Measurements from ENCODE around the gene LCP1.

LCP1 gene

GRCh38 chr13:46113596-46113995 is 68.4 kb downstream of the LCP1 start:
- no peak for DNase-seq (ENCODE audit: low read depth in 1 of 2, low spot score in 1 of 2)
- no peak for TF ChIP-seq JUND (IDR thresholded peaks at IDR 0.05; ENCODE audit: low read depth)
- in situ Hi-C loops (cut with HindIII; ENCODE audit: low pct_unique_long_range_greater_than_20kb, low sequenced_read_pairs): no loop called here

- in situ Hi-C loops (cut with HindIII; ENCODE audit: low pct_unique_long_range_greater_than_20kb, low sequenced_read_pairs): no loop called here
These were observed 70.8 kb downstream of the LCP1 start for GRCh38 chr13:46111151-46111550.

DNA sequence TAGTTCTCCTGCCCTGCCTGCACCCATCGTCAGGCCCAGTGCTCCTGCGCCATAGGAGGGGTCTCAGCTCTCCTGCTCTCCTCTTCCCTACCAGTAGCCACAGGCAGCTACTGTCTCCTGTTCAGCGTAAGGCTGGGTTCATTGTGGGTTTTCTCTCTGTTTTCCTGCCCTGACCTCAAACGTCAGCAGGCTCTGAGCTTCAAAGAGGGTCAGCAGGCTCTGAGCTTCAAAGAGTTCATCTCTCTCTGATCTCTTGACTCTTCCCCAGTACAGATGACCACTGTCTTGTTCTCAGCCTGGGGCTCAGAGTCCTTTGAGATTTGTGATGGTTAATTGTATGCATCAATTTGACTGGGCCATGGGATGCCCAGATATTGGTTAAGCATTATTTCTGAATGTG is 72.5 kb downstream of the LCP1 start:
- TF ChIP-seq JUND (IDR thresholded peaks at IDR 0.05; ENCODE audit: low read depth): no peak
- no peak for DNase-seq (ENCODE audit: low read depth in 1 of 2, low spot score in 1 of 2)
- in situ Hi-C loops (cut with HindIII; ENCODE audit: low pct_unique_long_range_greater_than_20kb, low sequenced_read_pairs): no loop called here

More at GRCh38 chr13:46111151-46111550, 70.8 kb downstream of the LCP1 start:
- TF ChIP-seq JUND (IDR thresholded peaks at IDR 0.05; ENCODE audit: low read depth): no peak
- no peak for DNase-seq (ENCODE audit: low read depth in 1 of 2, low spot score in 1 of 2)

- TF ChIP-seq JUND (IDR thresholded peaks at IDR 0.05; ENCODE audit: low read depth): no peak
- in situ Hi-C loops (cut with HindIII; ENCODE audit: low pct_unique_long_range_greater_than_20kb, low sequenced_read_pairs): no loop called here
- no peak for DNase-seq (ENCODE audit: low read depth in 1 of 2, low spot score in 1 of 2)
These were observed 75.1 kb downstream of the LCP1 start for GRCh38 chr13:46106839-46107371.

DNA sequence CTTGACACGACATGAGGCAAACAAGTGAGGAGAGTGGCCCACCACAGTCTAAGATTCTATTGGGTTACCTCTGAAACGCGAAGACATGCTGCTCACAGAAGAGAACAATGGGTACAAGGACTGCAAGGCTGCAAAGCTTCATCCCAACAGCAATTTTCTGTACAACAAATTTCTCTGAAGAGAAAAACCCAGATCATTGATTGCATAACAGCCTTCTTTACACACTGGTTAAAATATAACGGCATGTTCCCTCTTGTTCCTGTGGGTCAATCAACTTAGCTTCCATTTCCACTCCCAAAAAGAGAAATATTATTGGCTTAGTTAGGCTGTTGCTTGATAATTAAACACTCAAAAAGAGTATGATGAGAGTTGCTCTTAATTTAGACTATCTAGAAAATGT is 77.1 kb downstream of the LCP1 start, which contains the start of gene CPB2:
TSS of gene CPB2 (minus strand) at position 166 of the 400 bp plus-strand sequence. CDS start at position 142, 24 bp downstream.
- in situ Hi-C loops (cut with HindIII; ENCODE audit: low pct_unique_long_range_greater_than_20kb, low sequenced_read_pairs): no loop called here
- TF ChIP-seq JUND (IDR thresholded peaks at IDR 0.05; ENCODE audit: low read depth): no peak
- no peak for DNase-seq (ENCODE audit: low read depth in 1 of 2, low spot score in 1 of 2)

DNA sequence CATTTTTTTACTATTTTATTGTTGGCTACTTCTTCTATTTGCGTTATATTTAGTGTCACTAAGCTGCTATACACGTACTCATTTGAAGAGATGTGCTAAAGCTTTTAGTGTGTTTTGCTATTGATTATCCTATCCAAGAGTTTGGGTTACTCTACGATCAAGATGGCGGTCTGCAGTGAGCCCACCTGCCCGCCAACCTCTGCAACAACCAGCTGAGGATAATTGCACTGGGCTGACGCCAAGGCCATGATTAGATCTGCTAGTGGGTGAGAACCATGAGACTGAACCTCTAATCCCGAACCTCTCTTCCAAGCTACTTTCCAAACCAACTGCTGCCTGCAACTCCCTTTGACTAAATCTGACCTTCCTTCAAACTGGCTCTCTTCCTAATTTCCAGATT is 78.9 kb downstream of the LCP1 start:
- DNase-seq (ENCODE audit: low read depth in 1 of 2, low spot score in 1 of 2): no peak
- TF ChIP-seq JUND (IDR thresholded peaks at IDR 0.05; ENCODE audit: low read depth): no peak
- in situ Hi-C loops (cut with HindIII; ENCODE audit: low pct_unique_long_range_greater_than_20kb, low sequenced_read_pairs): no loop called here

GRCh38 chr13:46102255-46102605 is 79.7 kb downstream of the LCP1 start:
- in situ Hi-C loops (cut with HindIII; ENCODE audit: low pct_unique_long_range_greater_than_20kb, low sequenced_read_pairs): no loop called here
- no peak for DNase-seq (ENCODE audit: low read depth in 1 of 2, low spot score in 1 of 2)
- no peak for TF ChIP-seq JUND (IDR thresholded peaks at IDR 0.05; ENCODE audit: low read depth)

DNA sequence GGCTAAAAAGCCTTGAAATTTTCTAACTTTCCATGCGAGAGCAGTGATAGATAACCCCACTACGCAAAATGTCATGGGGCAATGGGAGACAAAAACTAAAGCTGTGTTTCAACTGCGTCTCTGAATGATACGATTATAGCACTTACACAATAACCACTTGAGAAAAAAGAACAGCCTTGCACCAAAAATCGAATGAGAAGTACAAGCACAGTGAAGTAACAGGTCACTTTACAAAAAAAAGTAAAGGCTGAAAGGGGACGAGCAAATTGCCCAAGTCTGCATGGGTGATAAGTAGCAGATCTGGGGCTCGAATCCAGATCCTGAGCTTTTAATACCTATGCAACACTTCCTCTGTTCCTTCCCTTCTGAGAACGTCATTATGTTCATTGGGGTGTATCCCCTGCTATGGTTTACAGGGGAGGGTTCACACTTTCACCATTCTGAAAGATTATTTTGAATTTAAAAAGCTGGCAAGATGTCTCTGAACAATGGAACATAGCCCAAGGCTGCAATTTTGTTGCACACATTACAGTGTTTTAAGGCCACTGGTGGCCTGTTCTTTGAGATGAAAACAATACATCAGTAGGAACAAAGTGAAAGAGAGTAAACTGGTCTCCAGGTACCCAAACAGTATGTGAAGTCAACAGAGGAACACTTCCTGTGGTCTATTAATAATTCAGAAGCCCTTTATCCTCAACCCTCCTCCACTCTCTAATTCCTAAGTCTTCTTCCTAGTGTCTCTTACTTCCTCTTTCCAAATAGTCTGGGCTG is 80.3 kb downstream of the LCP1 start:
- in situ Hi-C loops (cut with HindIII; ENCODE audit: low pct_unique_long_range_greater_than_20kb, low sequenced_read_pairs): no loop called here
- DNase-seq (ENCODE audit: low read depth in 1 of 2, low spot score in 1 of 2): no peak
- no peak for TF ChIP-seq JUND (IDR thresholded peaks at IDR 0.05; ENCODE audit: low read depth)

DNA sequence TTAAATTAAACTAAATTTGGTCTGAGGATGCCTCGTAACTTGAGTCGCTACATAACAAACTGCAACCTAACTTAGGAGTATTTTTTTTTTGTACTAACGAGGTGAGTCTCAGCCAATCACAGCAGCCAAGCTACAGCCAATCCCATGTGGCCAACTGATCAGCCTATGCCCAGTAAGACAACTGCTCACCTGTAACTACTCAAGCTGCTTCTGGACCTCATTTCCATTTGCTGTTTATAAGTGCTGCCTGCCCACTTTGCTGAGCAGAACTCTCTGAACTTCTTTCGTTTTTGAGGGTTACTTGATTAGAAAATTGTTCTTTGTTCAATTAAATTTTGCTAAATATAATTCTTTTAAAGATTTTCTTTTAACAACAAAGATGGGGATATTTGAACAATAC is 81.0 kb downstream of the LCP1 start:
- DNase-seq (ENCODE audit: low read depth in 1 of 2, low spot score in 1 of 2): no peak
- no peak for TF ChIP-seq JUND (IDR thresholded peaks at IDR 0.05; ENCODE audit: low read depth)
- in situ Hi-C loops (cut with HindIII; ENCODE audit: low pct_unique_long_range_greater_than_20kb, low sequenced_read_pairs): no loop called here

DNA sequence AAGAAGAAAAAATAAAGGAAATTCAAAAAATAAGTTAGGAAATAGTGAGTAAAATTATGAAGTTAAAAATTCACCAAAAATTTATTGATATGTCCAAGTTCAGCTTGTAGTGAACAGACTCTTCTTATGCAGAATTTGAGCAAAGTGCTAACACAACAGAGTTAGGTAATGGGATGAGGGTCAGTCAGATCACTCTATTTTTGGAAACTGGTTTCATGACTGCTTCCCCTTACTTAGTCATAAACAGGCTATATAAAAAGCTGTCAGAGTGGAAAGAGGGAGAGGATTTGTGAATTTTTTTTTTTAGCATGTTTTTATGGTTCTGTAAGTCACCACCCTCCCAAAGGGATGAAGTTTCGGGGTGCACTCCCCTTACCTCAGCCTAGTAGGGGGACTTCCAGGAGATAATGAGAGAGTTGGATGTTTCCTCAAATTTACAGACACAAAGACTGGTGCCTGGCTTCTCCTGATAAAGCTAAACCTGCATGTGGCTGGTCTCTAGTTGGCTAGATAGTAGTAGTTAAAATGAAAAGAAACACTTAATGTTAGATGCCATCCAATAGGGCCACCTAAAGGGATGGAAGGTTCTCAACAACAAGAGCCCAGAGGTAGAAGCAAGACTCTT is 81.7 kb downstream of the LCP1 start:
- no peak for TF ChIP-seq JUND (IDR thresholded peaks at IDR 0.05; ENCODE audit: low read depth)
- in situ Hi-C loops (cut with HindIII; ENCODE audit: low pct_unique_long_range_greater_than_20kb, low sequenced_read_pairs): no loop called here
- no peak for DNase-seq (ENCODE audit: low read depth in 1 of 2, low spot score in 1 of 2)

DNA sequence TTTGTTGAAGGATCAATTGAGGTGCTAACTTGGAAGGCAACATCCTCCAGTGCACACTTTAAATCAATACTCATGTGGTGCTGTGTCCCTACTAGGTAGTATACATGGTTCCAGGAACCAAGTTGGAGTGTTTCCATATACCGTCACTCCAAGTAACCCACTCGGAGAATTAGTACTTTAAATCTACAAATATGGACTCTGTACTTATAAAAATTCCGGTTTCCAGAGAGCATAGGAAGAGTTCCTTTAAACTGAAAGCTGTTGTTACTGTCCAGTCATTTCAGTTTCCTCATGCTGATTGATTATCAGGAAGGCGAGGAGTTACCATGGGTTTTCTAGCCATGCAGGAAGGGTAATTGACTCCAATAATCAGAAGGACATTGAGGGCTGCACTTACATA is 84.3 kb downstream of the LCP1 start:
- in situ Hi-C loops (cut with HindIII; ENCODE audit: low pct_unique_long_range_greater_than_20kb, low sequenced_read_pairs): no loop called here
- no peak for DNase-seq (ENCODE audit: low read depth in 1 of 2, low spot score in 1 of 2)
- no peak for TF ChIP-seq JUND (IDR thresholded peaks at IDR 0.05; ENCODE audit: low read depth)

DNA sequence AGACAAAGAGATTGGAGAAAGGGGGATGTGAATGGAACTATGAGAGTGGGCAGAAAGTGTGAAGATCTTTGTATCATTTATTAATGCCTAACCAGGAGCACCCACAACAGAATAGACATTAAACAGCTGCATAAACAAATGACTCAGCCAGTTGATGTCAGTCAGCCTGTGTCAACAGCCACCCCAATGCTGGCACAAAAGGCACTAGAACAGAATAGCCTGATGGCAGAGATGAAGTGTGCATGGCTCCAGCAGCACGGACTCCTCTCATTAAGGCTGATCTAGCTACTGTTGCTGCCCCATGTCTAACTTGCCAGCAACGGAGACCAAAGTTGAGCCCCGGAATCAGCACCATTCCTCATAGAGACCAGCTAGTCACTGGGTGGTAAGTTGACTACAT is 85.0 kb downstream of the LCP1 start:
- no peak for TF ChIP-seq JUND (IDR thresholded peaks at IDR 0.05; ENCODE audit: low read depth)
- DNase-seq (ENCODE audit: low read depth in 1 of 2, low spot score in 1 of 2): no peak
- in situ Hi-C loops (cut with HindIII; ENCODE audit: low pct_unique_long_range_greater_than_20kb, low sequenced_read_pairs): no loop called here

DNA sequence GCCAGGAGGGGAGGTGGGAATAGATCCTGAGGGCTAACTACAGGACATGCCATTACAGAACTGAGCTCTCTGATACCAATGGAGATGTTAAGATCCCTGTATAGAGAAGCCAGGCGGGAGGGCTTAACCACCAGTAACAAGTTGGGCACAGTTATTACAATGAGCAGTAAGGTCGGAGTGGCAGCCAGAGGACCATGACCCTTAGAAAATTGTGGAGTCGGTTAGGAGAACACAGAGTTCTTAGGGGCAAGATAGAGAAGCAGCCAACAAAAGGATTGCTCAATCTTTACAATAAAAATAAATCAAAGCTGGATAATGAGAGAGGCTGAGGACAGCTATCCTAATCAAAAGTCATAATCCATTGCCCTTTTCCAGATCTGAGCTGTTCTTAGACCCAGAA is 87.5 kb downstream of the LCP1 start:
- in situ Hi-C loops (cut with HindIII; ENCODE audit: low pct_unique_long_range_greater_than_20kb, low sequenced_read_pairs): no loop called here
- no peak for DNase-seq (ENCODE audit: low read depth in 1 of 2, low spot score in 1 of 2)
- TF ChIP-seq JUND (IDR thresholded peaks at IDR 0.05; ENCODE audit: low read depth): no peak
